GM06990 (cell line): ENCODE measurements around the gene RHBDF2.

Experiments
- DNase-seq: peaks from one replicate; pipeline ENCODE4 v3.0.0-alpha.2; 2011; ENCODE audit not compliant: insufficient read length; ENCODE audit errors: extremely low read depth
- H3K27me3 ChIP-seq: replicated peaks from 2 replicates; pipeline ENCODE4 v1.6.0; 2011; ENCODE audit warnings: low read length; ENCODE audit not compliant: control insufficient read depth, insufficient read depth
- H3K36me3 ChIP-seq: 2 replicates; pipeline ENCODE4 v1.5.1; 2011; ENCODE audit warnings: low read length; ENCODE audit not compliant: control insufficient read depth, insufficient read depth
- H3K4me3 ChIP-seq: replicated peaks from 2 replicates; pipeline ENCODE4 v1.5.1; 2011; ENCODE audit warnings: low read depth, mild to moderate bottlenecking, control low read depth, low read length
- TF ChIP-seq, protein P1 (sequence below): IDR thresholded peaks from 2 replicates; pipeline ENCODE4 v1.5.1; 2011; ENCODE audit warnings: low read length, control low read depth, mild to moderate bottlenecking, inconsistent platforms; ENCODE audit not compliant: insufficient read depth, poor library complexity, severe bottlenecking

Gene RHBDF2

DNA sequence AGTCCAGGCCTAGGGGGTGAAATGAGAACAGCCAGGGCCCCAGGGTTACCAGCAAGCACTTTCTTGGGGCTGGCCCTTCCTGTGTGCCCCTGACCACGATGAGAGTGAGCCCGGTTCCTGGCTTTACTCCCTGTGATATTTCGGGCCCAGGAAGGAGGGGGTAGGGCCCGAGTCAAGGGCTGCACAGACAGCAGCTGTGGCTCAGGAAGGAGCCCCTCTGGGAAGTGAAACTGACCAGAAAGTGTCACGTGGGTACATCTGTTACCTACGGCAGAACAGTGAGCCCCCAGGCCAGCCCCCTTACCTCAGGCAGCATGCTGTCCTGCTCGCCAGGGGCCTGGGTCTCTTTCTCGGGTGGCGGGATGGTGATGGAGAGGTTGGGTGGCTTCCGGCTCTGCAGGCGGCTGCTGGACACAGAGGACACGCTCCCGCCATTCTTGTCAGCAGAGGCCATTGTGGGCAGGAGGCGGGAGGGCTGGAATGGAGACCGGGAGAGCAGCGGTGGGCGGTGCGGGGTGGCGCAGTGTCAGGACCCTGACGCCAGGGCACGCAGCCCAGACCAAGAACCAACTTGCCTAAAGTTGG lies 20.1 kb downstream of the RHBDF2 start:
- Histone ChIP-seq H3K4me3 (peak overlapping the region; percentile 50), H3K36me3 (peaks cover 24% of the 10 kb centered on the region), H3K27me3 (no peaks in the 10 kb centered on the region)
- TF ChIP-seq, protein P1, sequence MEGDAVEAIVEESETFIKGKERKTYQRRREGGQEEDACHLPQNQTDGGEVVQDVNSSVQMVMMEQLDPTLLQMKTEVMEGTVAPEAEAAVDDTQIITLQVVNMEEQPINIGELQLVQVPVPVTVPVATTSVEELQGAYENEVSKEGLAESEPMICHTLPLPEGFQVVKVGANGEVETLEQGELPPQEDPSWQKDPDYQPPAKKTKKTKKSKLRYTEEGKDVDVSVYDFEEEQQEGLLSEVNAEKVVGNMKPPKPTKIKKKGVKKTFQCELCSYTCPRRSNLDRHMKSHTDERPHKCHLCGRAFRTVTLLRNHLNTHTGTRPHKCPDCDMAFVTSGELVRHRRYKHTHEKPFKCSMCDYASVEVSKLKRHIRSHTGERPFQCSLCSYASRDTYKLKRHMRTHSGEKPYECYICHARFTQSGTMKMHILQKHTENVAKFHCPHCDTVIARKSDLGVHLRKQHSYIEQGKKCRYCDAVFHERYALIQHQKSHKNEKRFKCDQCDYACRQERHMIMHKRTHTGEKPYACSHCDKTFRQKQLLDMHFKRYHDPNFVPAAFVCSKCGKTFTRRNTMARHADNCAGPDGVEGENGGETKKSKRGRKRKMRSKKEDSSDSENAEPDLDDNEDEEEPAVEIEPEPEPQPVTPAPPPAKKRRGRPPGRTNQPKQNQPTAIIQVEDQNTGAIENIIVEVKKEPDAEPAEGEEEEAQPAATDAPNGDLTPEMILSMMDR = no peak
- peak; percentile 81 for DNase-seq

DNA sequence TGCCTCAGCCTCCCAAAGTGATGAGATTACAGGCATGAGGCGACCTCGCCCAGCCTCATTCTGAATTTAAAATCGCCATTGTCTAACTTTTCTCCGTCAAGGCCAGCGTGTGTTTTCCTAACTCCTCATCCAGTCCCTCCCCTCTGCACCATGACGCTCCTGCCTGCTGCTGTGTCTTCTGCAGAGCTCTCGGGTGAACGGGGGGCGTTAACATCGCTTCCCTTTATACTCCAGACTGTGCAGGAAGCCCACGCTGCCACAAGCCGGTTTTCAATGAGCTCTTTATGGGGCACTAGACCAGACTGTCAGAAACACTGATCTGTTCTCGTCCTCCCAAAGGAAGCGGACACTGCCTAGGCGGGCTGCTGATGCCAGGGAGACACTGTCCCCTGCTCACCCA lies 20.6 kb downstream of the RHBDF2 start:
- TF ChIP-seq, protein P1 = no peak
- Histone ChIP-seq H3K27me3 (no peaks in the 10 kb centered on the region), H3K36me3 (peaks cover 24% of the 10 kb centered on the region), H3K4me3 (peak overlapping the region; percentile 50)
- no peak for DNase-seq

DNA sequence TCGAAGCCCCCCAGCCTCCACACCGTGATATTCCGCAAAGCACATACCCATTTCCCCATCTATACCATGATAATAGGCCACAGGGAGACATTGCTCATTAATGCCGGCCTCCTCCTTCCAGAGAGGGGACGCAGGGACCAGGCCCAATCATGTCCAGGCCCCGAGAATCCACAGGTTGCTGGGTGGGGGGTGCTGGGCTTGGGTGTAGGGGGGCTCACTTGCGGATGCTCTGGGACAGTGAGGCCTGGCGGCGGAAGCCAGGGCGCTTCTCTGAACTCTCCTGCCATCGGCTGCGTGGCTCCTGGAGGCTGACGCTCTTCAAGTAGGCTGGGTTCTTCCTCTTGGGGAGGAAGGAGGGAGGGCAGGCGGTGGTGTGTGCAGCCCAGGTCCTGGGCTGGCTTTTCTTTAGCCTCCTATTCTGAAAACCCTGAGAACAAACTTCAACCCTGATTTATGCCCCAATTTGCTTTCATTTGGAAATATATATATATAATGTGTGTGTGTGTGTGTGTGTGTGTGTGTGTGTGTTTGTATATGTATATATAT lies 21.6 kb downstream of the RHBDF2 start:
- peak; percentile 20 for DNase-seq
- Histone ChIP-seq H3K4me3 (no peak overlapping the region), H3K27me3 (no peaks in the 10 kb centered on the region), H3K36me3 (peaks cover 31% of the 10 kb centered on the region)
- TF ChIP-seq, protein P1 = no peak

DNA sequence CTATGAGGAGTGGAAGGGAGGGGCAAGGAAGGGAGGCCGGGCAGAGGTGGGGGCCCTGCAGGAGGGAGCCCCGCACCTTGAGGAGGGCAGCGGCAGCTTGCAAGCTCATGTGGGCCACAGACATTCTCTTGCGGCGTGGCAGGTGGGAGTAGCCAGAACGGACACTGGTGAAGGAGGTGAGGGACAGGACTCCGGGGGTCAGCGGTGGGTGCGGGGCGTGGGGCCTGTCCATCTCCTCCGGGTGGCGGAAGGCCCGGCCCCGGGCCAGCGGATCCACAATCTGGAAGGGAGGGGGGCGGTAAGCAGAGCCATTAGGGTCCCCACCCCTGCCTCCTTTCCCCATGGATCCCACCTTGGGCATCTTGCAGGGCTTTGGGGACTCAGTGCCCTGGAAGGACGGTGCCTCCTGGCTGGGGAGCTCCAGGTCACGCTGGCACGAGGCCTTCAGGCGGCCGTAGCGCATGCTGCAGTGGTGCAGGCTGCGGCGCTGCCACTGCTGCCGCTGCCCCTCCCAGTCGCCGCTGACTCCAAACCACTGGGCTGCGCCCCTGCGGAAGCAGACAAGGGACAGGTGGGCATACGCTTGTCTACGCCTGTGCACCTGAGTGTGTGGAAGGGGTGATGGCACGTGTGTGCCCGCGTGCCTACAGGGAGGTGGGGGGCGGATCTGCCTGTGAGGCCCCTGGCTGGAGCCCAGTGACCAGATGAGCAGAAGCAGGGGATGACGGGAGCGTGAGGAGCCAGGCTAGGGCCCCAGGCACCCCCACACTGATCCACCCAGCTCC lies 22.3 kb downstream of the RHBDF2 start:
- TF ChIP-seq, protein P1 = no peak
- Histone ChIP-seq H3K36me3 (peaks cover 37% of the 10 kb centered on the region), H3K4me3 (no peak overlapping the region), H3K27me3 (no peaks in the 10 kb centered on the region)
- DNase-seq = peak; percentile 11

DNA sequence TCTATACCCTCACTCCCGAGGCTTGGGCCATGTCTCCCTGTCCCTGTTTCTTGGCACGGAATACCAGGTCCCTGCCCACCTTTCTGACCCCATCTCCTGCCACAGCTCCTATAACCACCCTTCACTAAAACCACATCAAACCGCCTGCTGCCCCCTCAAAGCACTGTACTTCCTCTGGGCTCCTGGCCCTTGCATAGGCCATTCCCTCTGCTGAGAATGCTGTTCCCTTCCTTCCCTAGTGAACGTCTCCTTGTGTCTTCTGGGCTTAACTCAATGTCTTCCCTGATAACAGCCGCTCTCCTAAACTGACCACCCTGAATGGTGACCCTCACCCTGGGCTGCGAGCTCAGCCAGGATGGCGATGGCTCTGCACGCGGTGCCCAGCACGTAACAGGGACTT lies 23.1 kb downstream of the RHBDF2 start:
- H3K4me3 ChIP-seq = no peak overlapping the region

More for the DNA sequence above, 23.1 kb downstream of the RHBDF2 start:
- TF ChIP-seq, protein P1 = no peak
- no peak for DNase-seq
- H3K36me3 ChIP-seq = peaks cover 43% of the 10 kb centered on the region
- H3K27me3 ChIP-seq = no peaks in the 10 kb centered on the region
